Tibial nerve (tissue), 4 donors: ENCODE measurements around the gene SCAPER.

Experiments
- EP300 ChIP-seq, 2 donors: sonication (generic); formaldehyde crosslinking; IDR thresholded peaks; one replicate each; pipeline ENCODE4 v1.6.1; 2017; ENCODE audit warnings: antibody characterized with exemption in 2 of 2, mild to moderate bottlenecking in 1 of 2
- TF ChIP-seq, protein P1 (sequence below), 5 experiments: fragments of 200-600 bp in 3 of 5; fragments of 450-650 bp in 2 of 5; sonication (generic) in 3 of 5; IDR thresholded peaks; one replicate each; pipeline ENCODE4 v1.5.1; 2016 to 2019; ENCODE audit warnings: antibody characterized with exemption in 5 of 5, mild to moderate bottlenecking in 3 of 5, moderate library complexity in 2 of 5

DNA sequence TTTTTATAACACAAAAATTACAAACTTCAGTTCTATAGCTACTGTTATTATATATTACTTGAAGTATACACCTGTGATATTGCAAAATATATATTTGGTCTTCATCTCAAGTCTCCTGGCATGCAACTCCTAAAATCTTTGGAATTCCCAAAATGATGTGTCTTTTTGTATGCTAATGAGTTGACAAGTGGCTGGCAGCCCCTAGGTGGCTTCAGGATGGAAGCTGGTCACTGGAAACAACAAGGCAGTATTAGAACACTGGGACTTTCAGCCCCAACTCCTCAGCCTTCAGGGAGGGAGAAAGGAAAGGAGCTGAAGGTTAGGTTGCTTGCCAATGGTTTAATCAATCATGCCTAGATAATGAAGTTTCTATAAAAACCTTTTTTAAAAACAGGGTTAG lies 112.0 kb downstream of the SCAPER start:
- TF ChIP-seq EP300 (IDR thresholded peaks at IDR 0.05) = no peak
- TF ChIP-seq, protein P1, sequence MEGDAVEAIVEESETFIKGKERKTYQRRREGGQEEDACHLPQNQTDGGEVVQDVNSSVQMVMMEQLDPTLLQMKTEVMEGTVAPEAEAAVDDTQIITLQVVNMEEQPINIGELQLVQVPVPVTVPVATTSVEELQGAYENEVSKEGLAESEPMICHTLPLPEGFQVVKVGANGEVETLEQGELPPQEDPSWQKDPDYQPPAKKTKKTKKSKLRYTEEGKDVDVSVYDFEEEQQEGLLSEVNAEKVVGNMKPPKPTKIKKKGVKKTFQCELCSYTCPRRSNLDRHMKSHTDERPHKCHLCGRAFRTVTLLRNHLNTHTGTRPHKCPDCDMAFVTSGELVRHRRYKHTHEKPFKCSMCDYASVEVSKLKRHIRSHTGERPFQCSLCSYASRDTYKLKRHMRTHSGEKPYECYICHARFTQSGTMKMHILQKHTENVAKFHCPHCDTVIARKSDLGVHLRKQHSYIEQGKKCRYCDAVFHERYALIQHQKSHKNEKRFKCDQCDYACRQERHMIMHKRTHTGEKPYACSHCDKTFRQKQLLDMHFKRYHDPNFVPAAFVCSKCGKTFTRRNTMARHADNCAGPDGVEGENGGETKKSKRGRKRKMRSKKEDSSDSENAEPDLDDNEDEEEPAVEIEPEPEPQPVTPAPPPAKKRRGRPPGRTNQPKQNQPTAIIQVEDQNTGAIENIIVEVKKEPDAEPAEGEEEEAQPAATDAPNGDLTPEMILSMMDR (IDR thresholded peaks at IDR 0.05) = no peak
